GM18526 (cell line): ENCODE measurements around the gene MDN1.

Source experiments
- POLR2A ChIP-seq: IDR thresholded peaks from 3 replicates; pipeline ENCODE4 v1.6.1; 2011; ENCODE audit not compliant: insufficient read length; ENCODE audit errors: extremely low read depth

Gene MDN1

DNA sequence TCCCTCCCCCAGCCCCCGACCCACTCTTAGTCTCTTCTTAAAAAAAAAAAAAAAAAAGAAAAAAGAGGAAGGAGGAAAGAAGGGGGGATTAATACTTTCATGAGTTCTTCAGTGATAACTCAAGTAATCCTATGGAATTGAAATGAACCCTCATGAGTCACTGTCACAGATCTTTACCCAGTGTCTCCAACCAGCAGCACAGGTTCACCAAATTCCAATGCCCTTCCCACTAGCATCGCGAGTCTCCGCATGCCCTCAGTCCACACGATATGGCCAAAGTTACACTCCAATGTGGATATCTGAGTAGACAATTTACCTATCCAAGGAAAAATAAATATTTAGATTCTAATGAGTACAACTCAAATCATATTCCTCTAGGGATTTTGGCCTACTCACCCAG, 74.5 kb downstream of the MDN1 start:
- TF ChIP-seq POLR2A: no peak

GRCh38 chr6:89736893-89737292, 82.7 kb downstream of the MDN1 start:
- TF ChIP-seq POLR2A: no peak

DNA sequence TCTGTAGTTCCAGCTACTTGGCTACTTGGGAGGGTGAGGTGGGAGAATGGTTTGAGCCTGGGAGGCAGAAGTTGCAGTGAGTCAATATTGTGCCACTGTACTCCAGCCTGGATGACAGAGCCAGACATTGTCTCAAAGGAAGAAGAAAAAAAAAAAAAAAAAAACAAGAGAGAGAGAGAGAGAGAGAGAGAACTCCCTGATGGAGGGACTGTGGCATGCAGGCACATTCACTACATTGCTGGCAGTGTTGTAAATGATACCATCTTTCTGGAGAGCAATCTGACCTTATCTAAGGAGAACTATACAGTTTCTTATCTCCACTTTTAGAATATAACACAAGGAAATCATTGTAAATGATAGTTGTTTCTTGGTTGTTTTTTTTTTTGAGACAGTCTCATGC, 85.1 kb downstream of the MDN1 start:
- TF ChIP-seq POLR2A: no peak

DNA sequence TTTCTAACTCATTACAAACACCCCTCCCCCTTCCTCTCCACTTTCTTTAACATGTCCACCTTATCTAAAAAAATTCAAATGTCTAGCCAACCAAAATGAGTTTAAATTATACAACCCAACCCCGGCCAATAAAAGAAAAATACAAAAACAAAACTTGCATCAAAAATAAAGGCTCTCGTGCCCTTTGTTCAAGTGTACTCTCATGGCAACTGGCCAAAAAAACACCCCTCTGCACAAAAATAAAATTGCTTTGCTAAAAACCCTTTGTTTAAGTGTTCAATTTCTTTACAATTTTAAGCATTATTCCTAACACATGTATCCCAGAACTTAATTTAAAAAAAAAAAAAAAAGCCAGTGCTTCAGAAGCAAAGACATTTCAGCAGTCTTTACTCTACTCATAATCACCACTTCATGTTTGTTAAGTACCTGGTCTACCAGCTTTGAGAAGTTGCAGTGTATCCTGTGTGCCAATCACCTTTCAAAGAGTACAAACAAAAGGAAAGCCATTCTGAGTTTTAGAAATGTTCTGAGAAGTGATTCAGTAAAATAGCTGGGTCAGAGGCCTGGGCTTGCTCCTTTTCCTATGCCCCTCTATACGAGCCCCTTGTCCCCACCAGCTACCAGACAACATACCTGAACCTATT, 87.5 kb downstream of the MDN1 start:
- no peak for TF ChIP-seq POLR2A

DNA sequence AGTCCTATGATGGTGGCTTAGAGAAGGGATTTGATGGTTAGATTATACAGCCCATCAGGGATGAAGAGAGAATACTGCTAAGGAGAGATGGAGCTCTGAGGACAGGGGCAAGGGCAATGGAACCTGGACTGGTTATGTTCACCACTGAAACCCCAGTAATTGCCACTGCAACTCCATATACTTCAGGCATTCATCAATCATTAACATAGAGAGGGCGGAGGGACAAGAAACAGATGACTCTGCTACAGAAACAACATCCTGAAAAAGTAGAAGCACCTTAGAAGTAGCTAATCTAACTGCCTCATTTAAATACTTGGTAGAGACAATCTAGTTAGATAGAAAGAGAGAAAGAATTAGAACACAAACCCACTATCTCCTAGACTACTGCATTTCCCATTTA, 89.8 kb downstream of the MDN1 start:
- no peak for TF ChIP-seq POLR2A

DNA sequence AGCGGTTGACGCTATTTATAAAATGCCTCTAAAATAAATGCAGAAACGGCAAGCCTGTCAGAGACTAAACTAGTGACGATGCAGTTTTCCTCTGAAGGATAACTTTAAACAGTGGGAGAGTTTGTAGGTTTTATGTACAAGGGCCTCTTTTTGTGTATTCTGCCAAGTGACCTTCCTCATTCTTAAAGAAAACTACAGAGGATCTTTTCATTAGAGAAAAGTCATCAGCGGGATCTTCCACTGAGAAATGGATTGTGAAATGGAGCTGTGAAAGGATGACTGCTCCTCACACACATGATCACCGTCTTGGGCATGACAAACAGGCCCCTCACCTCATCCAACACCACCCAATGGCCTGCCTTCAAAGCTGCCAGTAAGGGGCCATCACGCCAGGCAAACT, 92.1 kb downstream of the MDN1 start:
- TF ChIP-seq POLR2A: no peak

DNA sequence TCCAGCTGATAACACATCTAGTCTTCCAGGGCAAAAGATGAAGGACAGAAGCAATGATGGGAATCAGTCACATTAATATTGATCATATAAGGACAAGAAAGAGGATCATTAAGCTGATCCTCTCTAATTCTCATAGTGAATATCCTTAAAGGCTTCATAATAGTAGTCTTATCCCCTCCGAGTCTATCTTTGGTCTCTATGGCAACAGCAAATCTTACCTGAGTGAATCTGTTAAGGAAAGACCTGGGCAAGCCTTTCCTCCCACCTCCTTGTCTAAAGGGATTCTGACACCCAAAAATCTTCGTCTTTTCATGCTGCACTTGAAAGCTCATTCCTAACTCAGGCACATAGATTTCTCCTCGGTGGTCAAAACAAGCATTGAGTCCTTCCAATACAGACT, 94.6 kb downstream of the MDN1 start:
- TF ChIP-seq POLR2A: no peak

GRCh38 chr6:89723046-89723445, 96.5 kb downstream of the MDN1 start:
- TF ChIP-seq POLR2A: no peak

DNA sequence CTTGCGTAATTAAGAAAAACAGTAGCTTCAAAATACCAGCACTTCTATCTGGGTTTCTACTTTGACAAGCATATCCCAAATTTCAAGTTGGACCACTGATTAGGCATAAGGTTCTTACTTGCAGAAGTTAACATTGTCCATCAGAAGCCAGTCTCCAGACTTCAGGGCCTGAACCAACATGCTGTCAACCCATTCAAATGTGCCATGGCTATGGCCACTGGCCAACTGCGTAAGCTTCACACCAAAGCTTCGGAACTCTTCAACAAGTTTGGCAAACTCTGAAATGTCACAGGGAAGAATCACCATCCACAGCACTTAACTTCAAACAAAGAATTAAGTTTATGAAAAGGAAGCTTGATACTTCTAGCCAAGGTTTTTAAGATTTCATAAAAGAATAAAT, 103.1 kb downstream of the MDN1 start:
- no peak for TF ChIP-seq POLR2A

DNA sequence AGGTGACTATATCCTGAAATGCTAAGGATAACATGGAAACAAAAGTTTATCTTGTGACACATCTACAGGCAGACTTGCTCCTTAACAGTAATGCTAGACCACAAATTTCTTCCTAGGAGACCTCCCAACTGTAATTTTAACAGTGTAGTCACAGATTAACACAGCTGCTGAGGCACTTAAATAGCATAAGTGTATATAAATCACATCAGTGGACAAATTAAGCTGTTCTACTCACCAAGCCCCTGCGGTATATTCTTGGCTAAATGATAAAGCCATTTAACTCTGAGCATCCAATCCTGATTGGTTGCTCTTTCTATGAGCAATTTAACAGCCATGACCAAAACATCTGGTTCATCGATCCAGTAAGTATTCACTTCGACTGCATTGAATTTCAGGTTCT, 107.8 kb downstream of the MDN1 start:
- no peak for TF ChIP-seq POLR2A

- TF ChIP-seq POLR2A: no peak
These were observed 111.3 kb downstream of the MDN1 start for GRCh38 chr6:89708316-89708715.

DNA sequence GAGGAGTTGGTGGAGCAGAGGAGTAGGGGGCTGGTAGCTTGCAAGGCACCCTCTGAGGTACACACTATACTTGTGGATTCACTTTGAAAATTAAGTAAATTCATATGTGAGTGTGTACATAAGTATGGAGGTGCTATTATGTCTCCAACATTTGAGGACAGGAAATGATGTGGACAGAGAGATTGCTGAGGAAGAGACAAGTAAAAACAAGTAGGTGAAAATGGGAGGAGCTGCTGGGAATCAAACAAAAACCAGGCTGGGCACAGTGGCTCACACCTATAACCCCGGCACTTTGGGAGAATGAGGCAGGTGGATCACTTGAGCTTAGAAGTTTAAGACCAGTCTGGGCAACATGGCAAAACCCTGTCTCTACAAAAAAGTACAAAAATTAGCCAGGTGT, 111.8 kb downstream of the MDN1 start:
- no peak for TF ChIP-seq POLR2A

DNA sequence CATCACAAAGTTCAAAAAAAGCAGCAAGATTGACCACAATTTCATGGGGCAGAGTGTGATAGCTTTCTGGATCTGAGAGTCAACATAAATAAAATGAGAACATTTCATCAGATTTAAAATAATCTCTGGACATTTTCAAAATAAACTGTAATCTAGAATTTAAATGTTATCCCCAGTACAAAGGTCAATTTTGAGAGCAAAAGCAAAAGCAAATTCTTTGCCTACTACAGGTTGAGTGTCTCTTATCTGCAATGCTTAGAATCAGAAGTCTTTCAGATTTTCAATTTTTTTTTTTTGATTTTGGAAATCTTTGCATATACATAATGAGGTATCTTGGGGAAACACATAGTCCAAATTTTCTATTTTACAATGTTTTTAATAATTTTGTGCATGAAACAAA, 113.5 kb downstream of the MDN1 start:
- TF ChIP-seq POLR2A: no peak

- TF ChIP-seq POLR2A: no peak
These were observed 116.3 kb downstream of the MDN1 start for GRCh38 chr6:89703292-89703691.

GRCh38 chr6:89702349-89702748, 117.2 kb downstream of the MDN1 start:
- no peak for TF ChIP-seq POLR2A

DNA sequence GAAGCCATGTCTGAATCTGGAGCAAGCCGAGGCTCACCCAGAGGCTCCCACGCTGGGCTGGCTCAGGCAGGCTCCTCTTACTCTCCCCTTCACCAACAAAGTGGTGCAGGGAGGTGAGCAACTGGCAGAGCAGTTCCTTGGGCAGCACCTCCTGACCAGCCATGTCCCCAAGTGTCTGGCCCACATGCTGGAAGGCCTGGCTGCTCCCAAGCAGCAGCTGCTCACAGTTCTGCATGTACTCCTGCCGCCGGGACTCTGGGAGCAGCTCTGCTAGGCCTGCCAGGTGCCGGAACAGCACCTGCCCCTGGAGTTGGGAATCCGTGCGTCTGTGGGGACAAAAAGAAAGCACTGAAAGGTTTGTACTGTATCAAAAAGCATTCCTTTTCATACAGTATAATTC, 123.9 kb downstream of the MDN1 start:
- no peak for TF ChIP-seq POLR2A

DNA sequence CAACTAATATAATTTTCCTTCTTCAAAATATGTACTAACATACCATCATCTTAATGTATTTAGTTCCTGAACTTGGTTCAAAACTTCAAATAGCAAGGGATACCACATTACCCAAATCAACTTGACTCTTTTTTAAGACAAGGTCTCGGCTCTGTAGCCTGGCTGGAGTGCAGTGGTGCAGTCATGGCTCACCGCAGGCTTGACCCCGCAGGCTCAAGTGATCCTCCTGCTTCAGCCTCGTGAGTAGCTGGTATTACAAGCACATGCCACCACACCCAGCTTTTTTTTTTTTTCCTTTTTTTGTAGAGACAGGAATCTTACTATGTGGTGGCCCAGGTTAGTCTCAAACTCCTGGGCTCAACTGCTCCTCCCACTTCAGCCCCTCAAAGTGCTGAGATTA, 125.2 kb downstream of the MDN1 start:
- TF ChIP-seq POLR2A: no peak

DNA sequence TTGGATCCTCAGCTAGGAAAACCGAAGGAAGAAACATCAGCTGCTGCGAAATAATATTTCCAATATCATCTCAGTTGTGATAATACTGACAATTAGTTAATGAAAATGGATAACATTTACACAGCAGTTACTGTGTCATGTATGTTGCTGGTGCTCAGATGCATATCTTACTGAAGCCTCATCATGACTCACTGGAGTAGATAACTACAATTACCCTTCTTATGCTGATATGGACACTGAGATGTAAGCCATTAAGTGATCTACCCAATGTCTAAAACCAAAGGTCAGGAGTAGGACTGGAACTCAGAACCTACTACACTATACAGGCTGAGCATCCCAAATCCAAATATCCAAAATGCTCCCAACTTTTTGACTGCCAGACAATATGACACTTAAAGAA, 126.4 kb downstream of the MDN1 start:
- TF ChIP-seq POLR2A: no peak
